Vagina (tissue), 2 donors: Measurements from ENCODE around the gene KIF18A.

Experiments used
- CTCF ChIP-seq, 3 experiments: fragments of 450-650 bp in 2 of 3; fragments of 200-600 bp in 1 of 3; sonication (generic) in 1 of 3; IDR thresholded peaks; one replicate each; pipeline ENCODE4 v1.5.1; 2017 to 2019; ENCODE audit warnings: antibody characterized with exemption in 3 of 3, mild to moderate bottlenecking in 2 of 3, moderate library complexity in 2 of 3
- POLR2A ChIP-seq, 2 donors: fragments of 450-650 bp; IDR thresholded peaks; one replicate each; pipeline ENCODE4 v1.6.1; 2017; ENCODE audit warnings: antibody characterized with exemption in 2 of 2, mild to moderate bottlenecking in 2 of 2, moderate library complexity in 2 of 2
- POLR2AphosphoS5 ChIP-seq, 2 donors: sonication (generic); formaldehyde crosslinking; IDR thresholded peaks; one replicate each; pipeline ENCODE4 v1.9.0; 2017; ENCODE audit warnings: antibody characterized with exemption in 2 of 2, mild to moderate bottlenecking in 2 of 2, low read depth in 1 of 2; ENCODE audit not compliant: insufficient read depth in 1 of 2

GRCh38 chr11:28089378-28089777 is 18.6 kb downstream of the KIF18A start:
- TF ChIP-seq CTCF (IDR thresholded peaks at IDR 0.05): no peak
- TF ChIP-seq POLR2AphosphoS5 (IDR thresholded peaks at IDR 0.05; ENCODE audit: insufficient read depth in 1 of 2, low read depth in 1 of 2): no peak
- no peak for TF ChIP-seq POLR2A (IDR thresholded peaks at IDR 0.05)
